Activated gamma-delta T cell treated with anti-CD3 and anti-CD28 coated beads, Interleukin-2, amount 50 U/mL, for 16 hours (primary cell): ENCODE results near the gene EXPH5.
"Not testable (repeated sequence)": the region's sequence is repeated elsewhere in the genome, so short reads cannot be mapped to it uniquely, and the experiment has no call there.

Source experiments
- DNase-seq: peaks from one replicate; pipeline ENCODE4 v3.0.0-alpha.2; 2020; ENCODE audit warnings: low read depth

EXPH5 gene

DNA sequence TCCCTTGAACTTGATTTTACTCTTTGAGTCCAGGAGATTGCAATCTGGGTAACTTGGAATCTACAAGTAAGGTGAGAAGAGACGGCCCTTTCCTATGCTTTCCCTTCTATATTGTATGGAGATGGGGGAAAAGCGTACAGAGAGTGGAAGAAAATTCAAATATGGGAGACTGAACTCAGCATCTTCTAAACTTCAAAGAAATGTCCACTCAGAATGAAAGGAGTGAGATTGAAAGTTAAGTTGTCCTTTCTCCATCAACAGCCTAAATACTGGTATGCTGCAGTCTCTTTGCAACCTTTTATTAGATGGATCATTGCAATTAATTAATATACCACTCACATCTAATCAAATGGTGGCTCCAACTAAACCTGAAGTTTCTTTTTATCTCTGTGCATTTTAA, 6.4 kb upstream of the EXPH5 start:
- no peak for DNase-seq

DNA sequence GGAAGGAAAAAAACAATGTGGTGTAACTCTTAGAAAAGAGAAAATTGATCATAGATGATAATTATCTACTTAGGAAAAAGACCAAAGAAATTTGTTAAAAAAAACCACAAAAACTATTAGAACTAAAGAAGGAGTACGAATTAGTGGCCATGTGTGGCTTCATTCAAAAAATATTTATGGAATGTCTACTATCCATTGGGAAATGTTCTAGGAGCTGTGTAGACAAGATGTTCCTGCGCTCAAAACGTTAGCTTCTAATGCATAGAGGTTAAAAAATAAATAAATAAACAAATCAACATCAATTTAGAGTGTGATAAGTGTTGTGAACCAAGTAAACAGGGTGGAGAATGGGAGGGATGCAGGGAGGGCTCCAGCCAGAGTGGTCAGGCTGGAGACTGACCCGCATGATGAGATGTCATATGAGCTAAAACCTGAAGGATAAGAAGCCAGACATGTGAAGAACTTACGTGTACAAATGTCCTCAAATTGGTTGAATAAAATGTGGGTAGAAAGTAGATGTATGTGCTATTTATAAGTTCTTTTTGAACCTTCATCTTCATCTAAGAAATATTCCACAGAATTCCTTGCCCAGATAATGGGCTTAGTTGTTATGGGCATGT, 4.3 kb upstream of the EXPH5 start:
- DNase-seq = no peak

DNA sequence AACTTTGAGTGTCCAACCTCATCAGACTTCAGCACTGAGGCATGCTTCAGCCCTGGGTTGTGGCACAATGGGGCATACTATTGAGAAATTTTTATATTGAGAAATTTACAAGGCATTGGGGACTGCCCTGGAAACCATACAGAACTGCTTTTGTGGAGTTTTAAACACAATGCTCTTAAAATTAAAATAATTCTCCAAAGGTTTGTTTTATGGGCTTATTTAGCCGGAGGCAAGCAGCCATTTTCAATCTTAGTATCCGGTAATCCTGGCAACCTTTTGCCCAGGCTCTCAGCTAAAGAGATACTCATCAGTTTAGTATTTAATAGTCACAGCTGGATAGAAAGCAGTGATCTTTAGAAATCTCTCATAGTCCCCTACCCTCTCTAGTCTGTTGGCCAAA, 3.1 kb upstream of the EXPH5 start:
- no peak for DNase-seq

- no peak for DNase-seq
Measured at GRCh38 chr11:108593923-108594434, 411 bp upstream of the EXPH5 start.

DNA sequence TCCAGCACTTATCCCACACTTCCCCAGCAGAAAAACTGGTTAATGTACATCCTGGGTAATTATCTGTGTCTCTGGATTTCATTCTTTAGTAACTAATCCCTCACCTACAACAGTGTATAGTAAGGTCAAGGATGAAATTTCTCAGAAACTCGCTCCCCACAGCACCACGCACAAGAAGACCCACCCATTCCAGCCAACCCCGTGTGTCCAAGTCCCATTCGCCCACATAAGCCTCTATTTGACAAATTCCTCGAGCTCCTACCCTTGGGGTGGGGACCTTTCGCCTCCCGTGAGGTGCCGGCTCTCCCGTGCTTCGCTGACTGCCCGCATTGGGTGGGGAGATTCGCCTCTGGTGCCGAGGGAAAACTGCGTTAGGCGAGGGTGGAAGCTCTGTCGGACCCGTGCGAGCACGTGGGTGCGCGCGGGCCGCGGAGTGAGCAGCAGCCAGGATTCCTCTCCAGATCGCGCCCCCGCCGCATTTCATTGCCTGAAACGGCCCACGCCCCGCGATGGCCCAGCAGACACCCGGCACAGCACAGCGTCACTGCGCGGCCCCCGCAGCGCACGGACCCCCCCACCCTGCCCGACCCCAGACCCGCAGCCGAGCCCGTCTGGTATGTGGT, 866 bp downstream of the EXPH5 start:
- peak; percentile 1 for DNase-seq

DNA sequence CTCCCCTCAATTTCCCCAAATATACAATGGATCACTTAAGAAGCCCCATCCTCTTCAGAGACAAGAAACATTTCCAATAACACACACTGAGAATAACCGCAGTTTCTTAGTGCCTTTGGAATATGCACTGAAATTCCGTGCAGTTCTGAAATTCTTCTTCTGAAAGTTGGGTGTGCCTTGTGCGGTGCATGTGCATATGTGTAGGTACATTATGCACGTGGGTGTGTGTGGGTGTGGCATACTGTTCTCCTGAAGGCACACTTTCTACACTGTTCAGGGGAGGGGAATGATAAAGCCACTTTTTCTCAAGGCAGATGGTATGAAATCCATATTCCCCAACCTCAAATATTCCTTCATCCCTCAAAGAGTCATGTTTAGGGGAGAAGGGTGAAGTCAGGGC, 1.7 kb downstream of the EXPH5 start:
- DNase-seq = no peak

- DNase-seq = no peak
Measured at GRCh38 chr11:108589136-108589535, 4.4 kb downstream of the EXPH5 start.

GRCh38 chr11:108588287-108588686, 5.3 kb downstream of the EXPH5 start:
- DNase-seq = no peak

DNA sequence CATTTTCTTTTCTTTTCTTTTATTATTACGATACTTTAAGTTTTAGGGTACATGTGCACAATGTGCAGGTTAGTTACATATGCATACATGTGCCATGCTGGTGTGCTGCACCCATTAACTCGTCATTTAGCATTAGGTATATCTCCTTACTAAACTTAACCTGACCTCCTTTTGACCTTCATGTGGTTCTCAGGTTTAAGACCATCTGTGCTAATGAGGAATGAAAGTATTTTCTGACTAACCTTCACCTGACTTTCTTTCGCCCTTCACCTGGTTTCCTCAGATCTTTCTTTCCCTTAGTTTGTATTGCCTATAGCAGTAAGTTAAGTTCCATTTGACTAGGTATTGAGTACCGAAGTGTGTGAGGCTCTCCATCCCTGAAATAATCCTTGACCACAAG, 6.5 kb downstream of the EXPH5 start:
- DNase-seq = no peak

GRCh38 chr11:108586600-108586999, 7.0 kb downstream of the EXPH5 start:
- DNase-seq = no peak

- not testable (repeated sequence) for DNase-seq
Measured at GRCh38 chr11:108586185-108586584, 7.4 kb downstream of the EXPH5 start.

DNA sequence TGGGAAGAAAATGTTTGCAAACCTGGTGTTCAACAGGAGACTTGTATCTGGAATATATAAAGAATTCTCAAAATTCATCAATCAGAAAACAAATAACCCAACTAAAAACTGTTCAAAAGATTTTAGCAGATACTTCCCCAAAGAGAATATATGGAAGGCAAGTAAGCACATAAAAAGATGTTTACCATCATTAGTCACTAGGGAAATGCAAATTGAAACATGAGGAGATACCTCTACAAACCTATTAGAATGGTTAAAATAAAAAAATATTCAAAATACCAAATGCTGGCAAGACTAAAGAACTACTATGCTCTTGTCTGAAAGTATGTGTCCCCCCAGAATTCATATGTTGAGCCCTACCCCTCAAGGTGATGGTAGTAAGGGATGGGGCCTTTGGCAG, 8.6 kb downstream of the EXPH5 start:
- no peak for DNase-seq

DNA sequence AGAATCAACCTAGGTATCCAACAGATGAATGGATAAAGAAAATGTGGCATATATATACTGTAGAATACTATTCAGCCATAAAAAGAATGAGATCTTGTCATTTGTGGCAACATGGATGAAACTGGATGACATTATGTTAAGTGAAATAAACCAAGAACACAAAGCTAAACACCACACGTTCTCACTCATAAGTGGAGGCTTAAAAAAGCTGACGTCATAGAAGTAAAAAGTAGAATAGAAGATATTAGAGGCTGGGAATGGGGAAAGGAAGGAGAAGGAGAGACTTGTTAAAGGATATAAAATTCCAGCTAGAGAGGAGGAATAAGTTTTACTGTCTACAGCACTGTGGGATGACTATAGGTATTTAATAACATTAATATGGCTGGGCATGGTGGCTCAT, 12.9 kb downstream of the EXPH5 start:
- DNase-seq = no peak

GRCh38 chr11:108580043-108580442, 13.5 kb downstream of the EXPH5 start:
- DNase-seq = no peak

DNA sequence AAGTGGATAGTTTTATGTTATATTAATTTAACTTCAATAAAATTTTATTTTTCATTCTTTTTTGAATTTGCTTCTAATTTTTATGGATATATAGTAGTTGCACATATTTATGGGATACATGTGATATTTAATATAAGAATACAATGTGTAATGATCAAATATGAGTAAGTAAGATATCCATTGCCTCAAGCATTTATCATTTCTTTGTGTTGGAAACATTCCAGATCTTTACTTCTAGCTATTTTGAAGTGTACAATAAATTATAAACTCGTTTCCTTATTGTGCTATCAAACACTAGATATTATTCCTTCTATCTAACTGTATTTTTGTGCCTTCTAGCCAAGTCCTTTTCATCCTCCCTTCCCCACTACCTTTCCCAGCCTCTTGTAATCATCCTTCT, 17.0 kb downstream of the EXPH5 start:
- no peak for DNase-seq

DNA sequence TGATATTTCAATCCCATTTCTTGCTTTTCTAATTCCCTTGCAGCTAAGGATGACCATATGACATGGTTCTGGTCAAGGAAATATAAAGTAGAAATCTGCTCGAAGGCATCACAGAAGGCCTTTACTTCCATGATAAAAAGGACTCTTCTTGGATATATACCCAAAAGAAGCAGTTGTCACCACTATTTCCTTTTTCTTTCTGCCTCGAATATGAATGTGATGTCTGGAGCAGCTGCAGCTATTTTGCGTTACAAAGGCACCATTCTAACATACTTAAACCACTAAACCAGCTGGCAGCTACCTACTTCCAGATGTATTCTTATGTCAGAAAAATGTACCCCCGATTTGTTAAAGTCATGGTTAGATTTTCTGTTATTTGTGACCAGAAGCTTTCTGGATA, 18.9 kb downstream of the EXPH5 start:
- DNase-seq = no peak

DNA sequence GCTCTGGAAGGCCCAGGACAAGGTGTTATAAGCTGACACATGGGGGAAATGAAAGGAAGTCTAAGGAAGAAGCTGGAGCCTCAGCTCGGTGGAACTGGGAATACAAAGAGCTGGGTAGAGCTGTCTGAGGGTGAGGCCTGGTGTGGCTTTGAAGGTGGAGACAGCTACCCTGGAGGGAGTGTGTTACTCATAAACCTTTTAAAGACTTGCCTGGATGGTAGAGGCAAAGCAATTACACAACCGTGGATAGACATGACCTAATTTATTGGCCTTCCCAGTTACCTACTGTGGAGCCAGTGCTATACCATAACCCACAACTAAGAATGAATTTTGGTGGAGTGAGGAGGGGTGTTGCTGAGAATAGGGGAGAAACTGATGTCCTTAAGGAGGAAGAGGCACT, 22.6 kb downstream of the EXPH5 start:
- no peak for DNase-seq

GRCh38 chr11:108569896-108570295, 23.7 kb downstream of the EXPH5 start:
- DNase-seq = no peak

- DNase-seq = no peak
Measured at GRCh38 chr11:108568195-108568858, 25.2 kb downstream of the EXPH5 start.

DNA sequence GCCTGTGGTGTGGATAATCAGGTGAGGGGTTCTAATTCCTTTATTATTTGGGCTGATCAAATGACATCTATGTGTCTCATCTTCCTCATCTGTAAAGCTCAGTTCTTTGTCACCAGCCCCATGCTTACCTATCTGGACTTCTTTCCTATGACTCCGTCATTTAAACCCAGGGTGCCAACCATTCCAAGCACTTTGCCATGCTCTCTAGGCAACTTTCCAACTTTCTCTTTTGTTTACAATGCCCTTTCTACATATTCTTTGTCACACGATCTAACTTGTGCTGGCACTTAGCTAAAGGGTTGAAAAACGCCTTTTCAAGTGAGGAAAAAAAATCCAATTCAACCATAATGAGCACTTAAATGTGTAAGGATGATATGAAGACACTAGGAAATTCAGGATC, 27.9 kb downstream of the EXPH5 start:
- no peak for DNase-seq

- DNase-seq = no peak
Measured at GRCh38 chr11:108562746-108563581, 30.6 kb downstream of the EXPH5 start.

GRCh38 chr11:108561535-108561991, 32.0 kb downstream of the EXPH5 start:
- DNase-seq = no peak

- DNase-seq = no peak
Measured at GRCh38 chr11:108559904-108560303, 33.7 kb downstream of the EXPH5 start.
